Measurements from ENCODE around the gene SLC25A38. TPM values are rescaled to one million over a fixed set of nuclear protein-coding genes. Genes with fewer than 3 reads are reported as not detected.

Gene SLC25A38
- total and polyA plus RNA-seq, 9 of the 15 experiments (the other 6 are each of a cell fraction or from before 2014, with no cell fraction given): 13.5 to 51.1 (median 30.6) TPM

DNA sequence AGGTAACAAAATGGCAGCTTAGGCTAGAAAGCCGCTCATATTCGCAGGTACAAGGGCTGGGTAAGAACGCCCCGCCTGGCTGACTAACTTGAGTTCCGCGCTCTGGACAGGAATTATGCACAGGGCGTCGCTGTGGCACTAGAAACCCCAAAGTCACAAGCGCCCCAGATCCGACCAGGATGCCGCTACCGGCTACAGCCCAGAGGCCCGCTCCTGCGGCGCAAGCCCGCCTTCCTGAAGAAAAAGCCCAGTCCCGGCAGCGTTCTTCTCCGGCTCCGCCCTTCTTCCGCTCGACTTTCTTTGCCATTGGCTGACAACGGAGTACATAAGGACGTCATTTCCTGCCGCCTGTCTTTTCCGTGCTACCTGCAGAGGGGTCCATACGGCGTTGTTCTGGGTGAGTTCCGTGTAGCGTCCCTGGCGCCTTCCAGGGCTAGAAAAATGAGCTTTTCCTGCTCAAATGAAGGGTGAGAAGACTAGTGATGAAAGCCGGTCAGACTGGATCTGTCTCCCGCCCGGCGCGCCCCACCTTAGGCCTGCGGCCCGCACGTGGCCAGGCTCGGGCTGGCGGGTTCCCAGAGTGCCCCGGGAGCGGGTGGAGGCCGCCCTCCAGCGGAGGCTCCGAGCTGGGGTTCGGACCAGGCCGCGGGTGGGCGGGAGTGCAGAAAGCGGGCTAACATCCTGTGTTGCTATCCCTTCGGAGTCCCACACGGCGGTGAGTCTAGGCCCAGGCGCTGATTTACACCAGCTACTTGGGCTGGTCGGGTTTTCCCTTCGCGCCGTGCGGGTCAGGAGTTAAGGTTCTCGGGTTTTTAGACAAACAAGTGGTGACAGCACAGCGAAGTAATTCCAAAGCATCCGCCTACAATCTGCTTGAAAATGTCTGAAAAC lies 23.4 kb downstream of the SLC25A38 start, which contains the start of gene RPSA (continued):
- TF ChIP-seq ETV1 (tag; conservative IDR thresholded peaks at IDR 0.05; ENCODE audit: low read depth) (peak; percentile 73; the same call in 1 of the 2 replicates), RBBP5 (IDR thresholded peaks at IDR 0.05; ENCODE audit: borderline replicate concordance, insufficient read depth, low read length, poor library complexity, severe bottlenecking) (peak; percentile 94), MTA3 (IDR thresholded peaks at IDR 0.05; ENCODE audit: borderline replicate concordance) (peak; percentile 98), ZNF174 (CRISPR knock-in tag; IDR thresholded peaks at IDR 0.05) (no peak; the same call in 1 of the 2 replicates), EGR1 (conservative IDR thresholded peaks at IDR 0.05) (peak; percentile 85), U2AF1 (optimal IDR thresholded peaks at IDR 0.05; ENCODE audit: low read depth, low read length) (no peak), KDM1A (IDR thresholded peaks at IDR 0.05) (peak in 1 of 2 experiments; percentile 15; a peak in 1 of 4 replicates), ZNF12 (CRISPR knock-in tag; IDR thresholded peaks at IDR 0.05) (no peak; the same call in 1 of the 2 replicates), ZNF717 (CRISPR knock-in tag; IDR thresholded peaks at IDR 0.05) (0 out of 2 replicates have a peak, but pooled peaks have one; percentile 17), EHMT2 (IDR thresholded peaks at IDR 0.05) (no peak), BRCA1 (IDR thresholded peaks at IDR 0.05) (no peak), BRCA1 (CRISPR knock-in tag; IDR thresholded peaks at IDR 0.05) (no peak), SIN3A (IDR thresholded peaks at IDR 0.05; ENCODE audit: borderline replicate concordance in 2 of 2, control insufficient read depth in 1 of 2, low read depth in 2 of 2, low read length in 2 of 2) (peak; percentile 86 to 94; a peak in 3 of 4 replicates), PHB (CRISPR knock-in tag; IDR thresholded peaks at IDR 0.05) (no peak), RBM34 (IDR thresholded peaks at IDR 0.05; ENCODE audit: borderline replicate concordance, insufficient read depth, low read length) (no peak), CEBPB (tag; IDR thresholded peaks at IDR 0.05) (no peak), ZC3H4 (CRISPR knock-in tag; IDR thresholded peaks at IDR 0.05; ENCODE audit: borderline replicate concordance) (no peak), ETV5 (CRISPR knock-in tag; IDR thresholded peaks at IDR 0.05; ENCODE audit: low read depth) (no peak; the same call in 1 of the 2 replicates)
- TF ChIP-seq, protein P1, sequence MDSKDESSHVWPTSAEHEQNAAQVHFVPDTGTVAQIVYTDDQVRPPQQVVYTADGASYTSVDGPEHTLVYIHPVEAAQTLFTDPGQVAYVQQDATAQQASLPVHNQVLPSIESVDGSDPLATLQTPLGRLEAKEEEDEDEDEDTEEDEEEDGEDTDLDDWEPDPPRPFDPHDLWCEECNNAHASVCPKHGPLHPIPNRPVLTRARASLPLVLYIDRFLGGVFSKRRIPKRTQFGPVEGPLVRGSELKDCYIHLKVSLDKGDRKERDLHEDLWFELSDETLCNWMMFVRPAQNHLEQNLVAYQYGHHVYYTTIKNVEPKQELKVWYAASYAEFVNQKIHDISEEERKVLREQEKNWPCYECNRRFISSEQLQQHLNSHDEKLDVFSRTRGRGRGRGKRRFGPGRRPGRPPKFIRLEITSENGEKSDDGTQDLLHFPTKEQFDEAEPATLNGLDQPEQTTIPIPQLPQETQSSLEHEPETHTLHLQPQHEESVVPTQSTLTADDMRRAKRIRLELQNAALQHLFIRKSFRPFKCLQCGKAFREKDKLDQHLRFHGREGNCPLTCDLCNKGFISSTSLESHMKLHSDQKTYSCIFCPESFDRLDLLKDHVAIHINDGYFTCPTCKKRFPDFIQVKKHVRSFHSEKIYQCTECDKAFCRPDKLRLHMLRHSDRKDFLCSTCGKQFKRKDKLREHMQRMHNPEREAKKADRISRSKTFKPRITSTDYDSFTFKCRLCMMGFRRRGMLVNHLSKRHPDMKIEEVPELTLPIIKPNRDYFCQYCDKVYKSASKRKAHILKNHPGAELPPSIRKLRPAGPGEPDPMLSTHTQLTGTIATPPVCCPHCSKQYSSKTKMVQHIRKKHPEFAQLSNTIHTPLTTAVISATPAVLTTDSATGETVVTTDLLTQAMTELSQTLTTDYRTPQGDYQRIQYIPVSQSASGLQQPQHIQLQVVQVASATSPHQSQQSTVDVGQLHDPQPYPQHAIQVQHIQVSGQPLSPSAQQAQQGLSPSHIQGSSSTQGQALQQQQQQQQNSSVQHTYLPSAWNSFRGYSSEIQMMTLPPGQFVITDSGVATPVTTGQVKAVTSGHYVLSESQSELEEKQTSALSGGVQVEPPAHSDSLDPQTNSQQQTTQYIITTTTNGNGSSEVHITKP (IDR thresholded peaks at IDR 0.05; ENCODE audit: partially characterized antibody): peak; percentile 66
- TF ChIP-seq, protein P2, sequence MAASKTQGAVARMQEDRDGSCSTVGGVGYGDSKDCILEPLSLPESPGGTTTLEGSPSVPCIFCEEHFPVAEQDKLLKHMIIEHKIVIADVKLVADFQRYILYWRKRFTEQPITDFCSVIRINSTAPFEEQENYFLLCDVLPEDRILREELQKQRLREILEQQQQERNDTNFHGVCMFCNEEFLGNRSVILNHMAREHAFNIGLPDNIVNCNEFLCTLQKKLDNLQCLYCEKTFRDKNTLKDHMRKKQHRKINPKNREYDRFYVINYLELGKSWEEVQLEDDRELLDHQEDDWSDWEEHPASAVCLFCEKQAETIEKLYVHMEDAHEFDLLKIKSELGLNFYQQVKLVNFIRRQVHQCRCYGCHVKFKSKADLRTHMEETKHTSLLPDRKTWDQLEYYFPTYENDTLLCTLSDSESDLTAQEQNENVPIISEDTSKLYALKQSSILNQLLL (CRISPR knock-in tag; IDR thresholded peaks at IDR 0.05; ENCODE audit: borderline replicate concordance): no peak
- TF ChIP-seq, protein P3, sequence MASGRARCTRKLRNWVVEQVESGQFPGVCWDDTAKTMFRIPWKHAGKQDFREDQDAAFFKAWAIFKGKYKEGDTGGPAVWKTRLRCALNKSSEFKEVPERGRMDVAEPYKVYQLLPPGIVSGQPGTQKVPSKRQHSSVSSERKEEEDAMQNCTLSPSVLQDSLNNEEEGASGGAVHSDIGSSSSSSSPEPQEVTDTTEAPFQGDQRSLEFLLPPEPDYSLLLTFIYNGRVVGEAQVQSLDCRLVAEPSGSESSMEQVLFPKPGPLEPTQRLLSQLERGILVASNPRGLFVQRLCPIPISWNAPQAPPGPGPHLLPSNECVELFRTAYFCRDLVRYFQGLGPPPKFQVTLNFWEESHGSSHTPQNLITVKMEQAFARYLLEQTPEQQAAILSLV (tag; IDR thresholded peaks at IDR 0.05): no peak

Data from K562 (cell line).